Parietal lobe (tissue), 1 donor: Measurements from ENCODE around the gene DCTD. TPM values are rescaled to one million over a fixed set of nuclear protein-coding genes. Genes with fewer than 3 reads are reported as not detected.

ENCODE experiments used
- total RNA-seq: library from RNA; depleted of rRNA; stranded (reverse); fragments of >200 nt; gene quantifications from one replicate; pipeline ENCODE4 v1.2.3, GENCODE V29; 2014

Gene DCTD
- 24.4 TPM for total RNA-seq

DNA sequence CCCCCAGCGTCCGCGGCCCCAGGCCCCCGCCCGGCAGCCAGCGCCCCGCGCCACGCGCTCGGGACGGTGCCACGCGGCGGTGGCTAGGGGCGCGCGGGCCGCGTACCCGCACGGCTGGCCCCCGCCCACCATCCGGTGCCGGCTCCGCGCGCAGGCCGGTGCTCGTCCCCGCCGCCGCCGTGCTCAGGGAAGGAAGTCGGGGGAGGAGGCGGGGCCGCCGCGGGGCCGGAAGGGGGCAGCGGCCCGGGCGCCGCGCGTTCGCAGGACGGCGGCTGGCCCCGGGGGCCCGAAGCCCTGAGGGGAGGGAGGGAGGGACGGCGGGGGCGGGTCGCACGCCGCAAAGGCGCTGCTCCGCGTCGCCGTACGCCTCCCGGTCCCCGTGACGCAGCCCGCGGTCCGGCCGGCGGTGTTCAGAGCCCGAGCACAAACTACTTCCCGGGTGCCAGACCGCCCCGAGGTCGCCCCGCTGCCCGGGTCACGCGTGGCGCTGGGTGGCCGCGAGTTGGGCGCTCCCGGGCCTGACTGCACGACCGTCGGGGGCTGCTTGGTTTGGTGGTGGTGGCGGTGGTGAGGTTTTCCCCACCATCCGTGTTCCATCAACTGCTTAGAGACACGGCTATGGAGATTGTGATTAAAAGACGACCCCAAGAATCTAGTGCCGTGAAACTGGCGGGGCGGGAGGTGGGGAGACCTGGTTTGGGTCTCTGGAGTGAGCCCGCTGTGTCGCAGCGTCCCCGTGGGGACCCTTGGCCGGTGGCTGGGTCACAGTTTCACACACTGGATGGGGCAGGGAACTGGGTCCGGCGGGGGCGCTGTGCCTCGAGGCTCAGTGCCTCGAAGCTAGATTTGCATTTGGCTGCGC is at the start of gene DCTD:
Gene DCTD, minus strand, starts transcription at position 205 of the 862 bp plus-strand sequence. CDS start 1,818 bp downstream, outside the sequence.

Other genes starting within 250 kb of the DCTD start
- 20.3 TPM for gene WWC2, start 181.9 kb upstream of the DCTD start, total RNA-seq